ENCODE measurements around the gene IRAK3.

GRCh38 chr12:66302827-66303169, 113.8 kb downstream of the IRAK3 start:
- TF ChIP-seq POLR2A (IDR thresholded peaks at IDR 0.05): no peak
- no peak for TF ChIP-seq CTCF (IDR thresholded peaks at IDR 0.05)
- no peak for TF ChIP-seq POLR2AphosphoS5 (IDR thresholded peaks at IDR 0.05)
- no peak for TF ChIP-seq EP300 (IDR thresholded peaks at IDR 0.05)
